HPDE6-E6E7 (cell line): ENCODE results near the gene PHF20.
A peak's percentile ranks its signal among the peaks of the same experiment; 100 is the strongest.
"Not testable (repeated sequence)": the region's sequence is repeated elsewhere in the genome, so short reads cannot be mapped to it uniquely, and the experiment has no call there.

Experiments
- DNase-seq: peaks from one replicate; pipeline ENCODE4 v3.0.0; 2011; ENCODE audit warnings: missing footprints; ENCODE audit errors: extremely low spot score

PHF20 gene

DNA sequence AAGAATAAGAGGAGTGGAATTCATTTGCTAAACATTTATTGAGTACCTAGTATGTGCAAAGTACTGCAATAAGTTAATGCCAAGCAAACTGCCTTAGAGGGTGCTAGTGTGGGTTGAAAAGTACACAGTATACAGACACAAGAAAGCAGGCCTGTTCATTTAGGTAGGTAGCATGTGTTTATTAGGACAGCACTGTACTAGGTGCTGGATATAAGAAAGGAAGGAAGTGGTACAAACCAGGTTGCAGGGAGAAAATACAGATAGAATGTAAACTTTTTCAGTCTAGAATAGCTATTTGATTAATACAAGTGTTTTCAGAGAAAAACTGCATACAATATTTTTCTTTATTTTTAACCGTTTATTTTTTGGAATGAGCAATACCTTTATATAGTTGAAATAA lies 68.1 kb downstream of the PHF20 start:
- no peak for DNase-seq

DNA sequence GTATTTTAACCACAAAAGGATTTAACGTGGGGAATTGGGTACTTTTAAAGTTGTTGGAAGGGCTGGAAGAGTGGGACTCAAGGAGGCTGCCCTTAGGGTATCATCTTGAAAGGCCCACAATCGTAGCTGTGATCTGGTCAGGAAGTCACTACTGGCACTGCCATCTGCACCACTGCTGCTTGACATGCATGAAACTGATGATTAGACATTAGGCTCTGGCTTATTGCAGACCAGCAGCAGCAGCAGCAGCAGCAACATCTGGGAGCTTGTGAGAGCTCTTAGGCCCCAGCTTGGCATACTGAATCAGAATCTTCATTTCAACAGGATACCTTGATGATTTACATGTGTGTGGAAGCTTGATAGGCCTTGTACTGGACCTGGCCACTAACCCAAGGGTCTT lies 68.6 kb downstream of the PHF20 start:
- no peak for DNase-seq

DNA sequence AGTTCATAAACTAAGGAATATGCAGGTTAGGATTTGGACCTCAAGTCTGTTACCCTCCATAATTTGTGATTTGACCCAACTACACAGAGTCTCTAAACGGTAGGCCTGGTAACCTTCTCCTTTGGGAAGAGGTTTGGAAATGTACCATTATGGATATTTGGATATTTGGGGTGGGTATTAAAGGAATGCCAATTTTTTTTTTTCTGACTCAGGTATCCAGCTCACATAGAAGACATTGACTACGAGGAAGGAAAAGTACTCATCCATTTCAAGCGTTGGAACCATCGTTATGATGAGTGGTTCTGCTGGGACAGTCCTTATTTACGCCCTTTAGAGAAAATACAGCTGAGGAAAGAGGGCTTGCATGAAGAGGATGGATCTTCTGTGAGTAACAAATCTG lies 70.5 kb downstream of the PHF20 start:
- DNase-seq: no peak

DNA sequence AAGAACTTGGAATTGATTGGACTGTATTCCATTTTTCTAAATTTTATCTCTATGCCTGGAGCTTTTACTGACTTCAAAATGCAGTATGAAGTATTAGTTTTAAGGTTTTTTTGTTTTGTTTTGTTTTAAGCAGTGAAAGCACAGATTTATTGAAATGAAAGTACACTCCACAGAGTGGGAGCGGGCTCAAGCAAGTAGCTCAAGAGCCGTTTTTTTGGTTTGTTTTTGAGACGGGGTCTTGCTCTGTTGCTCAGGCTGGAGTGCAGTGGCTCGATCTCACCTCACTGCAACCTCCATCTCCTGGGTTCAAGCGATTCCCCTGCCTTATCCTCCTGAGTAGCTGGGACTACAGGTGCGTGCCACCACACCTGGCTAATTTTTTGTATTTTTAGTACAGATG lies 72.1 kb downstream of the PHF20 start:
- DNase-seq: not testable (repeated sequence)

DNA sequence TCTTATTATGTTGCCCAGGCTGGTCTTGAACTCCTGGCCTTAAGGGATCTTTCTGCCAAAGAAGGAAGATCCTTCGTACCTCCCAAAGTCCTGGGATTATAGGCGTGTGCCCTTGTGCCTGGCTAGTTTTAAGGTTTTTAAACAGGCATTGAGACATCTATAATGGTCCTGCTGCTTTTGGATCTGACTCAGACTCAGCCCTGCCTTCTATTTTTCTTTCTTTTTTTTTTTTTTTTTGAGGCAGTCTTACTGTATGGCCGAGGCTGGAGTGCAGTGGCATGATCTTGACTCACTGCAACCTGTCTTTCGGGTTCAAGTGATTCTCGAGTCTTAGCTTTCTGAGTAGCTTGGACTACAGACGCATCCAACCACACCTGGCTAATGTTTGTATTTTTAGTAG lies 73.7 kb downstream of the PHF20 start:
- DNase-seq: no peak

DNA sequence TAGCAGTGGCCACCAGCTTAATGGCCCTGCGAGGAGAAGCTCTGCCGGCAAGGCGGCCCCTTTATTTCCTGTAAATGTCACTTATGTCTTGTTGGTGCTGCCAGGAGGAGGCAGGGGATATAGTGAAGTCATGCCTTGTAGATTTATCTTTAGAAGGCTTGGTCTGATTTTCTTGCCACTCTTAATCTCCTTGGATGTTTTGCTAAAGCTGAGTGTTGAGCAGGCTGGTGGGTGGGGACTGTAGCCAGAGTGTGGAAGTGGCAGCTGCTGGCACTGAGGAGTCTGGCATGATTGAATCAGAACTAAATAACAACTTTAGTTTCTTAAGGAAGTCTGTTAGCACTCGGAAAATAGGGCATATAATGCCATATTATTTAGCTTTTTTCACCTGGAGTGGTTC lies 77.9 kb downstream of the PHF20 start:
- no peak for DNase-seq

DNA sequence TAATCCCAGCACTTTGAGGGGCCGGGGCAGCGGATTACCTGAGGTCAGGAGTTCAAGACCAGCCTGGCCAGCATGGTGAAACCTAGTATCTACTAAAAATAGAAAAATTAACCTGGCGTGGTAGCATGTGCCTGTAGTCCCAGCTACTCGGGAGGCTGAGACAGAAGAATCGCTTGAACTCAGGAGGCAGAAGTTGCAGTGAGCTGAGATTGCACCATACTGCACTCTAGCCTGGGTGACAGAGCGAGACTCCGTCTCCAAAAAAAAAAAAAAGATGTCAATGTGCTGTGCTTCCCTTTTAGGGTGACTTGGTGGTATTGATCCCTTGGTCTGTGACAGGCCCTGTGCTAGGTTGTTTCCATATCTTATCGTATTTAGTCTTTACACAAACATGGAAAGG lies 79.8 kb downstream of the PHF20 start:
- DNase-seq: not testable (repeated sequence)

DNA sequence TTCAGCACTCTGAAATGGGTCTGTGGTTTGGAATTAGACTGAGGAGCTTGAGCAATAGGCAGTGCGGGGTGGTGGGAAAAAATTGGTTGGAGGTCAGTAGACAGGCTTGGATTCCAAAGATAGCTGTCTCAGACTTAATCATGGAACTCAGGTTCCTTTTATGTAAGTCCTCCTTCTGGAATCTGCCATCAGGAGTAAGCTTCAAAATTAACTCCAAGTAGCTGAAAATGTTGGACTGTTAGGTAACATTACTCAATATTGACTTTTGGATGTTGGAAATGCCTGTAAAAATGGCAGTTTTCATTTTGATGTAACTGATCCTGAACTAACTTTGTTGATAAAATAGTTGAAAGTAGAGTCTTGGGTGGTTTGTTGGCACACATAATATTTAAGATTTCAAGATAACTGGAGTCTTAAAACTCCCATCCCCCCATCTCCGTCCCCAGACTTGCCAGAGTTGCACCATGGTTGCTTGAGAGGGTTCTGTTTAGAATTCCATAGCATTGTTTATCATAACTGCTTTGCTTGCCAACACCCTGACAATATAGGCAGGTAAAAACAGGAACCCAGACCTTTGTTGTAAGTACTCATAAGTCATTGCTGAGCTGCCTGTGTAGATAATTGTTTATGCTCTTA lies 83.0 kb downstream of the PHF20 start:
- DNase-seq: peak; percentile 59

DNA sequence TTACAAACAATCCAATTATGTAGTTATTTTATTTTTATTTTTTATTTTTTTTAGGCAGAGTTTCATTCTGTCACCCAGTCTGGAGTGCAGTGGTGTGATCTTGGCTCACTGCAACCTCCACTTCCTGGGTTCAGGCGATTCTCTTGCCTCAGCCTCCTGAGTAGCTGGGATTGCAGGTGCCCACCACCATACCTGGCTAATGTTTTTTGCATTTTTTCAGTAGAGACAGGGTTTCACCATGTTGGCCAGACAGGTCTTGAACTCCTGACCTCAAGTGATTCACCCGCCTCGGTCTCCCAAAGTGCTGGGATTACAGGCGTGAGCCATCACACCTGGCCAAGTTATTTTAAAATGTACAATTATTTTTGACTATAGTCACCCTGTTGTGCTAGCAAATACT lies 83.8 kb downstream of the PHF20 start:
- not testable (repeated sequence) for DNase-seq

DNA sequence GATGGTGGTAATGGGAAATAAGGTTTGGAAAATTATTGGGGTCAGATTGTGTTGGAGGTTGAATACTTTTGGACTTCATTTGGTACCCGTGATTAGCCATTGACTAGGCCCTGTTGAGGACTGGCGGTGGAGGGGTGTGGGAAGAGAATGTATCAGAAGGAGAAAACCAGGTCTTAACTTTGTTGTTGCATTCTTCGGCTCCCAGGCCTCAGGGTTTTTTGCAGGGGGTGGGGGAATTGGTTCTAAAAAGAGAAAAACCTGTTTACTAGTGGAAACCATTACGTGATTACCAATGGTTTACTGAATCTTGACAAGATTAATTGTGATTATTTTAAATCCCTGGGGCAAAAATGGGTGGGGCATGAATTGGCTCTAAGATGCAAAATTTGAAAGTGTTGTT lies 85.1 kb downstream of the PHF20 start:
- no peak for DNase-seq

DNA sequence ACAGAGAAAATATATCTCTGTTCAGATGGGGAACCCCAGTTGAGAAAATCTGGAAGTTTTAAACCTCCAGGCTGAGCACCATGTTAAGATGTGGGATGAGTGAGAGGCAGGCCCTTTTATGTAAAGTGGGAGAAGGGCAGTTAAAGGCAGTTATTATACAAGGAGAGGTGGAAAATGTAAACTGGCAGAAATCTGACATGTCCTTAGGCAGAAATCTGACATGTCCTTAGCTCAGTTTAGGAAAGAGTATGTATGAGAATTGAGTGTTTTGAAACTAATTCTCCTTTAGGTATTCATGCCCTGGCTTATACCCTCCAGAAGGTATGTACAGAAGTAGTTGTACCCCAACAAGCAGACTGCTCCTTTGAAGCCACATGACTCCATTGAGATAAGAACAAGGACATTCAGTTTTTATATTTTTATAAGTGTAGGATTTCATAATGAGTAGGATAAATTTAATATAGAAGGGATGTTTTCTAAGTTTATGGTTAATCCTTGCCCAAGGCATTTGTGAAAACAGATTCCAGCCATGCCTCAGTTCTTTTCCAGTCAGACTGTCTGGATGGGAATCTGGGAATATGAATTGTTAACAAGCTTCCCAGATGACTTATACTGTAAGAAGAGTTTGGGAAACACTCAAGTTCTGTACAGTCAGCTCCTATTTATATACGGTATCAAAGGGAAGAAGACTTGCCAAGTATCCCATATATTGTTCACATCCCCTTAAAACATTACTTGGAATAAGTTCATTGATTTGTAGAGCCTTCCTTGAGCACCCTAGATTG lies 94.8 kb downstream of the PHF20 start:
- no peak for DNase-seq

DNA sequence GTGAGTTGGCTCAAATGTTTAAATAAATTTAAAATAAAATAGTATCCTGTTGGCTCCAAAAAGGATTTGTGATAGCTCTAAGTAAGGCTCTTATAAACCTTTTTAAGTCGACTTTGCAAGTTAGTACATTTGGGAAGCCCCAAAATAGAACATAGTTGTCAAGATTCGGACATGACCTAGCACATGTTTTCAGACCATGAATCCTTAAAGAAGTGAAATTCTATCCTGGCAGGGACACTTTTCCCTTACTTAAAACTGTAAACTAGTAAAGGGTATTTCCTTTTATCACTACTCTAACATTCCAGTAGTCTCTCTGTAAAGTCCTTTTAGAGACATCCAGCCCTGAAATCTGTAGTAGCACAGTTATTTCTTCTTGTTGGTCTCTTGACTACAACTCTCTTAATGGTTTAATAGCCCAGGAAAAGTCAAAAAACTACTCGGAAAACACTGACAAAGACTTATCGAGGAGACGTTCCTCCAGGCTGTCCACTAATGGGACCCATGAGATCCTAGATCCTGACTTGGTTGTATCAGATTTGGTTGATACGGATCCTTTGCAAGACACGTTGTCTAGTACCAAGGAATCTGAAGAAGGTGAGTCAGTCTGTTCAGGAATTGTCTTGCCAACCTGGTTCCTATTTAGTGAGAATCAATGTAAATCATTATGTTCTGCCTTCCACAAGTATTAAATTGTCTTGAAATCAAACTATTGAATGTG lies 98.9 kb downstream of the PHF20 start:
- peak; percentile 37 for DNase-seq

DNA sequence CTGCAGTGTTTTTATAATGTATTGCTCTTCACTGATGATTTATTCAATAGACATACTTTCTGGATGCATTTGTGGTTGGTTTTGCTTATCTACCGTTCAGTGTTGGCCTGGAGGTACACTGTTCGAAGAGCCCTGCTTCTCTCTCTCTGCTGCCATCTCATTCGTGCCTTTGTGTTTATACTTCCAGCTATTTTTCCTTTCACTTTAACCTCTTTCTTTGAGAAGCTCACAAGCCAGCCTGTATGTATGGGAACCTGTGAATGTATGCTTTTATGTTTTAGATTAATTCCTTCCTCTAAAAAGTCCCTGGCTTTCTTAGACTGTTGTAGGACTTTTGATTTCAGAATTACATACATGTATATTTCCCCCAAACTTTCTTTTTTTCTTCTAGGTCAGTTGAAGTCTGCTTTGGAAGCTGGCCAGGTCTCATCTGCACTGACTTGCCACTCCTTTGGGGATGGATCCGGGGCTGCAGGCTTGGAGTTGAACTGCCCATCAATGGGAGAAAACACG lies 99.5 kb downstream of the PHF20 start:
- peak; percentile 70 for DNase-seq

DNA sequence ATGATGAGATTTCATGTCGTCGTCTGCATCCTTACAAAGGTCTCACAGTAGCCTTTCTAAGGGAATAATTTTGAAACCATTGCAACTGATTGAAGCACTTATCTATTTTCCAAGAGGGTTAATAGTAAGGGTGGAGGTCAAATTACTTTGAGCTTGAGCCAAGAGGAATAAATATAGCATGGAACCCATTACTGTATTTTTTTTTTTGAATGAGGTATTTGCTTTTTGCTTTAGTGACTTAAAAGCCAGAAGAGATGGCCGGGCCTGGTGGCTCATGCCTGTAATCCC lies 104.2 kb downstream of the PHF20 start:
- DNase-seq: no peak

DNA sequence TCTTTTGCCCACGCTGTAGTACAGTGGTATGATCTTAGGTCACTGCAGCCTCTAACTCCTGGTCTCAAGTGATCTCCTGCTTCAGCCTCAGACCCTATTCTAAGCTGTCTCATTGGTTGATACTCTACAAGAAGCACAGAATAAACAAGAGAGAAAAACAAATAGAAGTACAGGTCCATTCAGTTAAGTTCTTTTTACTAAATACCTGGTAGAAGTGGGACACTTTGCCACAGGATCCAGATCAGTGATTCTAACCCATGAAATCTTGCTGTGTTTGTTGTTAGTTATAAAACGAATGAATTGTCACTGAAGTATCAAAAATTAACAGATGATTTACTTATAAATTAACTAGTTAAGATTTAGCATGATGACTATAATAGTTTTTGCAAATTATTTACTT lies 105.8 kb downstream of the PHF20 start:
- no peak for DNase-seq

DNA sequence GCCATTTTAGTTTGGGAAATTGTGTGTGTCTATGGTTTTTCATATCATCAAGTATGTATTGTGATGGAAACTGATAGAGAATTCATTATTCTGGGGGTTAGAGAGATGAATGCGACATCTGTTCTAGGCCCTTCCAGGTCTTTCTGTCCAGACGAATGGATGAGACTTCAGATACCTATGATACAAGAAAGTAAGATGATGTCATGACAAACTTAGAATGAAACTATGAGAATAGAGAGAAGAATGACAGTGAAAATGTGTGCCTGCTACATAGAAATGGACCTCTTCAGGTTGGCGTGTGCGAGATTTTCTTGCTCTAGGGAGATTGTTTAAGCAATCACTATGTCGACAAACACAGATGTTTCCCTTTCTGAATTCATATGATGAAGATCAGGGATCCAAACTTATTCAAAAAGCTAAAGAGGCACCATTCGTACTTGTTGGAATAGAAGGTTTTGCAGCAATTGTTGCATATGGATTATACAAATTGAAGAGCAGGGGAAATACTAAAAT lies 106.4 kb downstream of the PHF20 start:
- DNase-seq: no peak

DNA sequence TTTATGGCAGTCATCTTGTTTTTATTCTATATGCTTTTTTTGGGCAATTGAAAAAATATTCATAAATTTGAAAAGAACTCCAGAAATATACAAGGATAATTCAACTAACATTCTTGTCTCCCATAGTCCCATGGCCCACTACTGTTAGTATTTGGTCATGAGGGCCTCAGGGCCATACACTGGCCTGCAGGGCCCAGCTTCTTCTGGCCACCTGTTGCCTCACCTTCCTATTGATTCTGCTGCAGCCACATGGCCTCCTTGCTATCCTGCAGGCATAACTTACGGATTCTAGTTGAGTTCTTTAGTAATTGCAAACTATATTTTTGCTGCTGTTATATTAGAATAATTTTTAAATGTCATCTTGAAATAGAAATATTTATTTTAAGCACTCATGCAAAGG lies 109.9 kb downstream of the PHF20 start:
- DNase-seq: no peak

DNA sequence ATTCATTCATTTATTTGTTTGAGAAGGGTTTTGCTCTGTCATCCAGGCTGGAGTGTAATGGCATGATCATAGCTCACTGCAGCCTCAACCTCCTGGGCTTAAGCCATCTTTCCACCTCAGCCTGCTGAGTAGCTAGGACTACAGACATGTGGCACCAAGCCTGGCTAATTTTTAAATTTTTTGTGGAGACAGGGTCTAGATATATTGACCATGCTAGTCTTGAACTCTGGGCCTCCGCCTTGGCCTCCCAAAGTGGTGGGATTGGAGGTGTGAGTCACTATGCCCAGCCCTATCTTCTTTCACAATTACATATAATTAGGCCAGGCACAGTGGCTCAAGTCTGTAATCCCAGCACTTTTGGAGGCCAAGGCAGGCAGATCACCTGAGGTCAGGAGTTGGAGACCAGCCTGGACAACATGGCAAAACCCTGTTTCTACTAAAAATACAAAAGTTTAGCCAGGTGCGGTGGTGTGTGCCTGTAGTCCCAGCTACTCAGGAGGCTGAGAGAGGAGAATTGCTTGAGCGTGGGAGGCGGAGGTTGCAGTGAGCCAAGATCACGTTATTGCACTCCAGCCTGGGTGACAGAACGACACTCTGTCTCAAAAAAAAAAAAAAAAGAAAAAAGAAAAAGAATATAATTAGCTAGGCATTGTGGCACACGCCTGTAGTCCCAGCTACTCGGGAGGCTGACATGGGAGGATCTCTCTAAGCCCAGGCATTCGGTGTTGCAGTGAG lies 110.8 kb downstream of the PHF20 start:
- not testable (repeated sequence) for DNase-seq

DNA sequence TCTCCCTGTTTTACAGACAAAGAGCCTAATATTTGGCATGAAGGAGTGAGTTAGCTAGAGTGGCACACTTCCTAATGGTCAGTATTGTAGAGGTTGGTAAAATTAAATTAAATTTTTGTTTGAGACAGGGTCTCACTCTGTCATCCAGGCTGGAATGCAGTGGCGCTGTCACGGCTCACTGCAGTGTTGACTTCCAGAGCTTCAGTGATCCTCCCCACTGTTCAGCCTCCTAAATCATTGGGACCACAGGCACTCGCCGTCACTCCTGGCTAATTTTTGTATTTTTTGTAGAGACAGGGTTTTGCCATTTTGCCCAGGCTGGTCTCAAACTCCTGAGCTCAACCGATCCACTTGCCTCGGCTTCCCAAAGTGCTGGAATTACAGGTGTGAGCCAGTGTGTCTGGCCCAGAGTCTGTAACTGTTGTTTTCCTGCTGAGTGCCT lies 111.5 kb downstream of the PHF20 start:
- DNase-seq: no peak

DNA sequence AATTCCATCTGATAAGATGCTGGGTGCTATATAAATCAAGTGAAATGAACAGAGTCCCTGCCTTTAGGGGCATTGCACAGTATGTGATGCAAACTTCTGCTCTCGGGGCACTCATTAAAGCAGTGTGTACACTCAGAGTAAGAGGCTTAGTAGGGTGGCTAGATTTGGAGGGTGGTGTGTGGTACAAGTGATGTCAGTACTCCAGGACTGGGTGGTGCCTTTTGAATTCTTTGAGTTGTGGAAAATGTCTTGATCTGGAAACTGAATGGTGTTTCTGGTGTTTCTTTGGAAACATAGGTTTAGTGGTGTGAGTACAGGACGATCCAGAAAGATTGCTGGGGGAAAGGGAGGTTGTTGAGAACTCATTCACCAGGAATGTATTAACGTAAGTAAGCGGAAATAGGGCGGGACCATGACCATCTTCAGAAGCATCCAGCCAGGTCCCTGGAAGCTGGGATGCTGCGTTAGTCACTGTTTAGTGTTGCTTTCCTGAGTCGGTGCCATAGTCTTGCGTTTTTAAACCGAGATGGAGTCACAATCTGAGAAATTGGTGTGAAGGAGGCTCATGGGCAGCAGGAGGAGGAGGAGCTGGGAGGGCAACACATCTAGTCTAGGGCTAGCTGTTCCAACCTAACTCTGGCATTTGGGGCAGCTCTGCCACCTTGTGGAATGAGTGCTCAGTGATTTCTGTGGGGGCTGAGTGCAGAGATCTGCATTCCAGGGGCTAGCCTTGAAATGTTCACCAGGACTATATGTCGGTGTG lies 112.1 kb downstream of the PHF20 start:
- DNase-seq: peak; percentile 100

DNA sequence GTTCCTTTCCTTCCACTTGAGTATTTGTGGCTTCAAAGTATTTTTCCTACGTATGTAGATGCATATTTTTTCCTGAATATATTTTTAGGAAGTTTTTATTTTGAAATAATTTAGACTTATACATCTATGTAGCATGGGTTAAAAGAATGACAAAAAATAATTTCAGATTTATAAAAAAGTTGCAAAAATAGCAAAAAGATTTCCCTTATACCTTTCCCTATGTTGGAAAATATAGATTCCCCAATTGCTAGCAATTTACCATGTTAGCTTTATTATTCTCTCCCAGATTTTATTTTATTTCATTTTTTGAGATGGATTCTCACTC lies 112.7 kb downstream of the PHF20 start:
- no peak for DNase-seq
